HUDEP-2 (cell line): ENCODE data around the gene TMEM176A.

Source experiments
- DNase-seq, 76 experiments: peaks; one replicate each; lab custom pipeline; 2025; ENCODE audit not compliant: unreplicated experiment in 76 of 76; lab: John Stamatoyannopoulos, UW

TMEM176A gene

GRCh38 chr7:150787321-150788281 is 13.0 kb upstream of the TMEM176A start:
- DNase-seq, result peak in 58 of 76 experiments; percentile 5 to 91 (median 48)

GRCh38 chr7:150788474-150789269 is 11.9 kb upstream of the TMEM176A start:
- peak in 3 of 76 experiments; percentile 11 to 21 (median 16) for DNase-seq

GRCh38 chr7:150790416-150791075 is 10.0 kb upstream of the TMEM176A start:
- no peak for DNase-seq

- DNase-seq, result no peak
These were observed 9.3 kb upstream of the TMEM176A start for GRCh38 chr7:150791304-150791703.

GRCh38 chr7:150791746-150792452 is 8.7 kb upstream of the TMEM176A start:
- no peak for DNase-seq

- no peak for DNase-seq
These were observed 6.9 kb upstream of the TMEM176A start for GRCh38 chr7:150793569-150794238.

GRCh38 chr7:150797661-150798060 is 2.9 kb upstream of the TMEM176A start:
- no peak for DNase-seq

- no peak for DNase-seq
These were observed 1.4 kb upstream of the TMEM176A start for GRCh38 chr7:150799156-150799555.

GRCh38 chr7:150799741-150800580 is 608 bp upstream of the TMEM176A start, which contains the start of gene TMEM176B:
Gene TMEM176B, minus strand, starts transcription at chr7:150800364. Its CDS starts 3,795 bp downstream, at chr7:150796569.
- DNase-seq, result no peak

- no peak for DNase-seq
These were observed 825 bp downstream of the TMEM176A start for GRCh38 chr7:150801242-150801945.

- no peak for DNase-seq
These were observed 1.6 kb downstream of the TMEM176A start for GRCh38 chr7:150801946-150802771.

- DNase-seq, result no peak
These were observed 2.7 kb downstream of the TMEM176A start for GRCh38 chr7:150803161-150803860.

- DNase-seq, result no peak
These were observed 4.2 kb downstream of the TMEM176A start for GRCh38 chr7:150804802-150805201.

- DNase-seq, result no peak
These were observed 5.3 kb downstream of the TMEM176A start for GRCh38 chr7:150805864-150806263.

- no peak for DNase-seq
These were observed 5.9 kb downstream of the TMEM176A start for GRCh38 chr7:150806454-150806853.

GRCh38 chr7:150806863-150807262 is 6.3 kb downstream of the TMEM176A start:
- no peak for DNase-seq
